HG03439 (cell line): Measurements from ENCODE around the gene ZNF653.
"Not testable (repeated sequence)": the region's sequence is repeated elsewhere in the genome, so short reads cannot be mapped to it uniquely, and the experiment has no call there.

ENCODE experiments used
- ATAC-seq: cut with Tn5 transposase; IDR thresholded peaks from one replicate; pipeline ENCODE4 v1.9.1; 2021; ENCODE audit warnings: mild to moderate bottlenecking, moderate library complexity; ENCODE audit not compliant: unreplicated experiment

The ZNF653 gene

GRCh38 chr19:11435833-11436313 is 69.8 kb downstream of the ZNF653 start:
- ATAC-seq = no peak

GRCh38 chr19:11435057-11435832 is 70.4 kb downstream of the ZNF653 start, which contains the start of the genes ODAD3 and PRKCSH:
Gene ODAD3, minus strand, starts transcription at chr19:11435121. Its CDS starts 105 bp downstream, at chr19:11435016.
Gene PRKCSH, plus strand, starts transcription at chr19:11435635. Its CDS starts 483 bp downstream, at chr19:11436118.
- peak; percentile 90 for ATAC-seq

GRCh38 chr19:11434703-11435056 is 71.0 kb downstream of the ZNF653 start:
- ATAC-seq = no peak

GRCh38 chr19:11433526-11433925 is 72.1 kb downstream of the ZNF653 start:
- ATAC-seq = not testable (repeated sequence)
